Parathyroid adenoma (tissue), 2 donors: Measurements from ENCODE around the gene MRPL10.

ENCODE experiments used
- H2AFZ ChIP-seq: fragments of 300-600 bp; sonication (generic); one replicate; pipeline ENCODE4 v1.7.0; 2017; ENCODE audit warnings: antibody characterized with exemption, mild to moderate bottlenecking
- H3K27ac ChIP-seq: fragments of 300-600 bp; sonication (generic); one replicate; pipeline ENCODE4 v1.7.0; 2017
- H3K27me3 ChIP-seq: fragments of 300-600 bp; sonication (generic); one replicate; pipeline ENCODE4 v1.7.0; 2017; ENCODE audit warnings: low read length; ENCODE audit not compliant: control insufficient read depth, insufficient read depth
- H3K36me3 ChIP-seq: fragments of 300-600 bp; sonication (generic); one replicate; pipeline ENCODE4 v1.7.0; 2017; ENCODE audit warnings: low read length; ENCODE audit not compliant: control insufficient read depth, insufficient read depth
- H3K4me1 ChIP-seq: fragments of 300-600 bp; sonication (generic); one replicate; pipeline ENCODE4 v1.7.0; 2017; ENCODE audit warnings: control low read depth
- H3K4me2 ChIP-seq: fragments of 300-600 bp; sonication (generic); one replicate; pipeline ENCODE4 v1.7.0; 2017; ENCODE audit warnings: low read length
- H3K4me3 ChIP-seq: fragments of 300-600 bp; sonication (generic); one replicate; pipeline ENCODE4 v1.7.0; 2017; ENCODE audit warnings: low read depth, low read length
- H3K79me2 ChIP-seq: fragments of 300-600 bp; sonication (generic); one replicate; pipeline ENCODE4 v1.7.0; 2017; ENCODE audit warnings: control low read depth
- H3K9ac ChIP-seq: fragments of 300-600 bp; sonication (generic); one replicate; pipeline ENCODE4 v1.7.0; 2017; ENCODE audit warnings: mild to moderate bottlenecking
- H3K9me3 ChIP-seq: fragments of 300-600 bp; sonication (generic); one replicate; pipeline ENCODE4 v1.7.0; 2017; ENCODE audit warnings: low read length; ENCODE audit not compliant: control insufficient read depth
- CTCF ChIP-seq: fragments of 300-600 bp; sonication (generic); IDR thresholded peaks from one replicate; pipeline ENCODE4 v1.7.0; 2017; ENCODE audit warnings: antibody characterized with exemption, mild to moderate bottlenecking
- donor health status: primary hyperparathyroidism.

Gene MRPL10

GRCh38 chr17:47840742-47841487 is 9.6 kb upstream of the MRPL10 start, which contains the start of gene SCRN2:
SCRN2 (minus strand) TSS chr17:47841273; CDS start chr17:47840843, 430 bp downstream.
- no peaks in the 10 kb centered on the region for H3K36me3 ChIP-seq
- H3K27ac ChIP-seq, result peak within 1 kb of the TSS; percentile 63
- peak within 1 kb of the TSS; percentile 85 for H3K4me3 ChIP-seq
- H3K79me2 ChIP-seq, result peaks cover 4% of the 10 kb centered on the region
- H3K9me3 ChIP-seq, result no peaks in the 10 kb centered on the region
- H2AFZ ChIP-seq, result peak within 1 kb of the TSS; percentile 93
- H3K4me2 ChIP-seq, result peak within 1 kb of the TSS; percentile 98
- H3K27me3 ChIP-seq, result no peaks in the 10 kb centered on the region
- TF ChIP-seq CTCF, result peak; percentile 99
- peak within 1 kb of the TSS; percentile 8 for H3K9ac ChIP-seq
- peaks cover 48% of the 10 kb centered on the region for H3K4me1 ChIP-seq

GRCh38 chr17:47840001-47840741 is 8.8 kb upstream of the MRPL10 start:
- Histone ChIP-seq H3K27me3 (no peaks in the 10 kb centered on the region), H3K79me2 (no peaks in the 10 kb centered on the region), H3K4me2 (peak overlapping the region; percentile 98), H3K27ac (no peak overlapping the region), H3K4me3 (peak overlapping the region; percentile 85), H2AFZ (peak overlapping the region; percentile 93), H3K9me3 (no peaks in the 10 kb centered on the region), H3K36me3 (no peaks in the 10 kb centered on the region), H3K4me1 (peaks cover 42% of the 10 kb centered on the region), H3K9ac (peak overlapping the region; percentile 8)
- TF ChIP-seq CTCF, result no peak

- H2AFZ ChIP-seq, result no peak overlapping the region
- no peaks in the 10 kb centered on the region for H3K9me3 ChIP-seq
- no peaks in the 10 kb centered on the region for H3K79me2 ChIP-seq
- H3K9ac ChIP-seq, result no peak overlapping the region
- no peak overlapping the region for H3K4me2 ChIP-seq
- H3K4me1 ChIP-seq, result peaks cover 33% of the 10 kb centered on the region
- no peaks in the 10 kb centered on the region for H3K27me3 ChIP-seq
- H3K36me3 ChIP-seq, result no peaks in the 10 kb centered on the region
- H3K4me3 ChIP-seq, result no peak overlapping the region
- no peak overlapping the region for H3K27ac ChIP-seq
- no peak for TF ChIP-seq CTCF
Observed at GRCh38 chr17:47839071-47839470, 7.7 kb upstream of the MRPL10 start.

GRCh38 chr17:47838636-47839035 is 7.3 kb upstream of the MRPL10 start:
- Histone ChIP-seq H3K36me3 (no peaks in the 10 kb centered on the region), H3K9me3 (no peaks in the 10 kb centered on the region), H2AFZ (no peak overlapping the region), H3K27ac (no peak overlapping the region), H3K27me3 (no peaks in the 10 kb centered on the region), H3K4me1 (peaks cover 29% of the 10 kb centered on the region), H3K9ac (no peak overlapping the region), H3K4me2 (no peak overlapping the region), H3K79me2 (no peaks in the 10 kb centered on the region), H3K4me3 (no peak overlapping the region)
- no peak for TF ChIP-seq CTCF
